HCT116 (cell line): ENCODE measurements around the gene OR2K2. TPM values are rescaled to one million over a fixed set of nuclear protein-coding genes. Genes with fewer than 3 reads are reported as not detected.

Experiments
- ATAC-seq: fragments of 200-7000 bp; cut with Tn5 transposase; 2 replicates; pipeline ENCODE4 v1.9.1; 2020; ENCODE audit warnings: mild to moderate bottlenecking, moderate library complexity
- BruUV-seq: library from RNA; stranded (reverse); fragments of 400-500 nt; replicated peaks from 2 replicates; lab custom pipeline; 2021; lab: Mats Ljungman, UMichigan
- CTCF ChIA-PET: fragments of 300-600 bp; sonication (Branson Sonifier 250); formaldehyde crosslinking; loops from one replicate; lab custom pipeline; 2021; ENCODE audit warnings: antibody characterized with exemption; lab: Charles Lee
- POLR2A ChIA-PET: fragments of 300-600, 350-600 bp; sonication (Branson Sonifier 250); formaldehyde crosslinking; loops from one replicate; lab custom pipeline; 2021; ENCODE audit warnings: antibody characterized with exemption; lab: Charles Lee
- RAD21 ChIA-PET, 2 experiments: fragments of 300-600 bp; sonication (Branson Sonifier 250); formaldehyde crosslinking; loops; one replicate each; lab custom pipeline; 2023; ENCODE audit warnings: low total read pairs in 2 of 2; ENCODE audit not compliant: uncharacterized antibody in 2 of 2, unreplicated experiment in 2 of 2, low non-redundant PET in 1 of 2; lab: Charles Lee
- DNase-seq: peaks from one replicate; pipeline ENCODE4 v3.0.0-alpha.2; 2010; ENCODE audit warnings: low read depth, low spot score
- H2AFZ ChIP-seq: fragments of 200-600 bp; shearing (Covaris generic), sonication (generic); 2 replicates; pipeline ENCODE4 v1.6.1; 2017; ENCODE audit warnings: low read depth, mixed run types, mixed read lengths, antibody characterized with exemption, low read length; ENCODE audit not compliant: poor library complexity, severe bottlenecking
- H3K27ac ChIP-seq: 2 replicates; pipeline ENCODE4 v1.5.1; 2012; ENCODE audit warnings: low read depth, low read length
- H3K27me3 ChIP-seq: fragments of 200-600 bp; sonication (generic); 2 replicates; pipeline ENCODE4 v1.6.1; 2016; ENCODE audit warnings: mixed run types, low read length, mixed read lengths; ENCODE audit not compliant: insufficient read depth
- H3K36me3 ChIP-seq, 2 experiments: fragments of 200-500 bp in 1 of 2; fragments of 200-600 bp in 1 of 2; sonication (Bioruptor generic) in 1 of 2; sonication (generic) in 1 of 2; 2 replicates each; pipeline versions ENCODE4 v1.5.1 to v1.6.1; 2014 to 2016; ENCODE audit warnings: low read length in 2 of 2, inconsistent platforms in 1 of 2, mixed read lengths in 1 of 2, mixed run types in 1 of 2; ENCODE audit not compliant: insufficient read depth in 2 of 2, control insufficient read depth in 1 of 2
- H3K4me1 ChIP-seq, 2 experiments: fragments of 200-600 bp in 1 of 2; sonication (generic) in 1 of 2; 2 replicates each; pipeline versions ENCODE4 v1.5.1 to v1.6.1; 2012 to 2017; ENCODE audit warnings: low read length in 2 of 2, inconsistent platforms in 1 of 2, mild to moderate bottlenecking in 1 of 2, mixed read lengths in 1 of 2, mixed run types in 1 of 2, moderate library complexity in 1 of 2; ENCODE audit not compliant: insufficient read depth in 2 of 2, control insufficient read depth in 1 of 2
- H3K4me2 ChIP-seq: fragments of 200-600 bp; sonication (generic); 2 replicates; pipeline ENCODE4 v1.6.1; 2017; ENCODE audit warnings: mixed run types, low read length, mixed read lengths
- H3K4me3 ChIP-seq, 2 experiments: fragments of 200-600 bp in 1 of 2; sonication (generic) in 1 of 2; replicated peaks in 1 of 2; 2 replicates each; pipeline ENCODE4 v1.5.1; 2011 to 2016; ENCODE audit warnings: low read length in 2 of 2, control low read depth in 1 of 2, low read depth in 1 of 2, mild to moderate bottlenecking in 1 of 2, mixed read lengths in 1 of 2, mixed run types in 1 of 2
- H3K79me2 ChIP-seq: fragments of 200-600 bp; sonication (generic); 2 replicates; pipeline ENCODE4 v1.6.1; 2017; ENCODE audit warnings: mild to moderate bottlenecking, mixed run types, low read length, moderate library complexity, mixed read lengths; ENCODE audit not compliant: insufficient read depth
- H3K9ac ChIP-seq: fragments of 200-600 bp; sonication (generic); 2 replicates; pipeline ENCODE4 v1.6.1; 2016; ENCODE audit warnings: low read length, mixed read lengths
- H3K9me2 ChIP-seq: fragments of 200-600 bp; sonication (generic), shearing (Covaris generic); 2 replicates; pipeline ENCODE4 v1.6.1; 2017; ENCODE audit warnings: mixed run types, mild to moderate bottlenecking, moderate library complexity; ENCODE audit not compliant: insufficient read depth
- H3K9me3 ChIP-seq, 2 experiments: fragments of 200-500 bp in 1 of 2; fragments of 200-600 bp in 1 of 2; sonication (Bioruptor generic) in 1 of 2; sonication (generic) in 1 of 2; 2 replicates each; pipeline ENCODE4 v1.6.1; 2014 to 2017; ENCODE audit warnings: low read length in 2 of 2, mixed read lengths in 2 of 2, inconsistent platforms in 1 of 2, low read depth in 1 of 2, mild to moderate bottlenecking in 1 of 2, mixed run types in 1 of 2, moderate library complexity in 1 of 2; ENCODE audit not compliant: control insufficient read depth in 1 of 2, insufficient read depth in 1 of 2
- H4K20me1 ChIP-seq: fragments of 200-600 bp; sonication (generic), shearing (Covaris generic); 2 replicates; pipeline ENCODE4 v1.6.1; 2017; ENCODE audit warnings: mixed run types, mild to moderate bottlenecking, moderate library complexity; ENCODE audit not compliant: insufficient read depth
- ATF3 ChIP-seq: IDR thresholded peaks from 2 replicates; pipeline ENCODE4 v1.6.1; 2012
- CBX3 ChIP-seq: IDR thresholded peaks from 2 replicates; pipeline ENCODE4 v1.6.1; 2012; ENCODE audit warnings: low read depth
- CTCF ChIP-seq, 3 experiments: fragments of 200-600 bp in 1 of 3; sonication (generic) in 1 of 3; IDR thresholded peaks in 2 of 3; conservative IDR thresholded peaks in 1 of 3; 2 replicates each; pipeline ENCODE4 v1.5.1; 2012 to 2017; ENCODE audit warnings: low read depth in 2 of 3, low read length in 2 of 3, antibody characterized with exemption in 1 of 3, borderline replicate concordance in 1 of 3, control low read depth in 1 of 3, mild to moderate bottlenecking in 1 of 3, mixed read lengths in 1 of 3, mixed run types in 1 of 3, moderate library complexity in 1 of 3; ENCODE audit not compliant: insufficient read depth in 1 of 3
- EGR1 ChIP-seq: IDR thresholded peaks from 2 replicates; pipeline ENCODE4 v1.6.1; 2012; ENCODE audit warnings: low read depth
- ELF1 ChIP-seq: IDR thresholded peaks from 2 replicates; pipeline ENCODE4 v1.6.1; 2012; ENCODE audit warnings: low read depth, borderline replicate concordance
- EZH2 ChIP-seq: fragments of 200-600 bp; sonication (generic); IDR thresholded peaks from 2 replicates; pipeline ENCODE4 v1.6.1; 2017; ENCODE audit warnings: antibody characterized with exemption, mixed run types
- EZH2phosphoT487 ChIP-seq: fragments of 200-600 bp; IDR thresholded peaks from 2 replicates; pipeline ENCODE4 v1.6.1; 2018; ENCODE audit warnings: antibody characterized with exemption, borderline replicate concordance
- FOSL1 ChIP-seq: IDR thresholded peaks from 2 replicates; pipeline ENCODE4 v1.6.1; 2012; ENCODE audit warnings: low read depth
- JUND ChIP-seq: IDR thresholded peaks from 2 replicates; pipeline ENCODE4 v1.6.1; 2012
- POLR2A ChIP-seq: IDR thresholded peaks from 2 replicates; pipeline ENCODE4 v1.7.0; 2011; ENCODE audit warnings: borderline replicate concordance; ENCODE audit not compliant: insufficient read depth, insufficient read length; ENCODE audit errors: extremely low read depth
- POLR2AphosphoS5 ChIP-seq: IDR thresholded peaks from 2 replicates; pipeline ENCODE4 v1.6.1; 2011; ENCODE audit warnings: mild to moderate bottlenecking, low read depth, low read length, moderate library complexity
- REST ChIP-seq: IDR thresholded peaks from 2 replicates; pipeline ENCODE4 v1.6.1; 2012; ENCODE audit warnings: low read depth
- SP1 ChIP-seq: IDR thresholded peaks from 2 replicates; pipeline ENCODE4 v1.6.1; 2012; ENCODE audit warnings: low read depth
- SRF ChIP-seq: IDR thresholded peaks from 2 replicates; pipeline ENCODE4 v1.6.1; 2012; ENCODE audit warnings: low read depth
- YY1 ChIP-seq: IDR thresholded peaks from 2 replicates; pipeline ENCODE4 v1.6.1; 2011; ENCODE audit warnings: low read length, low read depth, moderate library complexity, mild to moderate bottlenecking; ENCODE audit not compliant: insufficient replicate concordance; ENCODE audit errors: extremely low read depth
- ZBTB33 ChIP-seq: IDR thresholded peaks from 2 replicates; pipeline ENCODE4 v1.6.1; 2011; ENCODE audit warnings: mild to moderate bottlenecking, low read length, moderate library complexity; ENCODE audit not compliant: insufficient replicate concordance; ENCODE audit errors: extremely low read depth
- ZFX ChIP-seq: fragments of 450-650 bp; IDR thresholded peaks from 2 replicates; pipeline ENCODE4 v1.6.1; 2017
- ZNF274 ChIP-seq: fragments of 200-500 bp; sonication (Bioruptor generic); IDR thresholded peaks from 2 replicates; pipeline ENCODE4 v1.6.1; 2014; ENCODE audit warnings: mild to moderate bottlenecking, low read depth, low read length, inconsistent platforms
- intact Hi-C: fragments of 100-400 bp; cut with micrococcal nuclease; formaldehyde crosslinking; loops from 2 replicates; pipeline ENCODE4 v1.10.0; 2022
- total RNA-seq: library from RNA; stranded (reverse); gene quantifications from one replicate; pipeline ENCODE4 v1.2.1, GENCODE V29; 2021; ENCODE audit not compliant: unreplicated experiment

The OR2K2 gene
- total RNA-seq, 1 experiment from 2014 or later: not detected

- no peak for TF ChIP-seq REST
- no peak for TF ChIP-seq ZNF274
- TF ChIP-seq YY1: no peak
- no peak for TF ChIP-seq POLR2AphosphoS5
These were observed 26.6 kb upstream of the OR2K2 start (continued) for GRCh38 chr9:111356481-111357244.

- Histone ChIP-seq H4K20me1 (no peaks in the 10 kb centered on the region), H3K4me2 (no peak overlapping the region), H3K4me3 (no peak overlapping the region), H3K9me2 (no peaks in the 10 kb centered on the region), H3K27ac (no peak overlapping the region), H3K36me3 (no peaks in the 10 kb centered on the region), H3K9me3 (no peaks in the 10 kb centered on the region), H3K9ac (no peak overlapping the region), H3K79me2 (no peaks in the 10 kb centered on the region), H2AFZ (no peak overlapping the region), H3K4me1 (peaks cover 11 to 15% of the 10 kb centered on the region in 2 experiments; a peak in 3 of 4 replicates), H3K27me3 (no peaks in the 10 kb centered on the region)
- intact Hi-C loops: no loop called here
- BruUV-seq: no TSS peak
- ChIA-PET POLR2A (no interaction called here), CTCF (no interaction called here), RAD21 (no interaction called here)
- ATAC-seq (no peak), DNase-seq (no peak)
- TF ChIP-seq FOSL1 (no peak), YY1 (no peak), SRF (no peak), ELF1 (no peak), POLR2A (no peak), SP1 (no peak), ZNF274 (no peak), CBX3 (no peak), EGR1 (no peak), JUND (no peak), ATF3 (no peak), EZH2 (no peak), EZH2phosphoT487 (no peak), ZBTB33 (no peak), ZFX (no peak), CTCF (IDR thresholded peaks at IDR 0.05 in 2 of 3, conservative IDR thresholded peaks at IDR 0.05 in 1 of 3; ENCODE audit: borderline replicate concordance in 1 of 3, insufficient read depth in 1 of 3, low read depth in 2 of 3, low read length in 2 of 3) (no peak)
These were observed 22.5 kb upstream of the OR2K2 start for GRCh38 chr9:111352545-111352944.
